Prostate gland (tissue), 2 donors: ENCODE results near the gene C10orf90.

ENCODE experiments used
- CTCF ChIP-seq, 4 experiments: fragments of 200-600 bp in 2 of 4; fragments of 450-650 bp in 2 of 4; sonication (generic) in 2 of 4; IDR thresholded peaks; 1 replicate in 3 of 4; 2 replicates in 1 of 4; pipeline ENCODE4 v1.5.1; 2016 to 2019; ENCODE audit warnings: antibody characterized with exemption in 4 of 4, mild to moderate bottlenecking in 2 of 4, moderate library complexity in 2 of 4
- POLR2A ChIP-seq: fragments of 450-650 bp; IDR thresholded peaks from one replicate; pipeline ENCODE4 v1.6.1; 2016; ENCODE audit warnings: antibody characterized with exemption, mild to moderate bottlenecking
- POLR2AphosphoS5 ChIP-seq: sonication (generic); formaldehyde crosslinking; IDR thresholded peaks from one replicate; pipeline ENCODE4 v1.6.1; 2017; ENCODE audit warnings: antibody characterized with exemption

GRCh38 chr10:126425489-126426065 lies 244.9 kb downstream of the C10orf90 start:
- TF ChIP-seq CTCF (IDR thresholded peaks at IDR 0.05) (no peak), POLR2AphosphoS5 (no peak), POLR2A (no peak)
